ENCODE measurements around the gene FBXL16.

GRCh38 chr16:677316-678190 is 28.0 kb downstream of the FBXL16 start:
- no peak for TF ChIP-seq EZH2 (IDR thresholded peaks at IDR 0.05; ENCODE audit: low read length, missing control alignments)
- no peak for TF ChIP-seq CTCF (conservative IDR thresholded peaks at IDR 0.05 in 1 of 2, IDR thresholded peaks at IDR 0.05 in 1 of 2; ENCODE audit: low read depth in 1 of 2, low read length in 2 of 2)
